H1 (cell line): ENCODE data around the gene LRRC4C. TPM values are rescaled to one million over a fixed set of nuclear protein-coding genes. Genes with fewer than 3 reads are reported as not detected.

Source experiments
- CTCF ChIA-PET: fragments of 300-600 bp; sonication (Branson Sonifier 250); formaldehyde crosslinking; loops from one replicate; lab custom pipeline; 2021; ENCODE audit not compliant: partially characterized antibody; lab: Charles Lee
- POLR2A ChIA-PET: fragments of 300-600 bp; sonication (Branson Sonifier 250); formaldehyde crosslinking; loops from one replicate; lab custom pipeline; 2021; ENCODE audit warnings: inconsistent platforms; ENCODE audit not compliant: partially characterized antibody; lab: Charles Lee
- DNase-seq, 2 experiments: peaks; one replicate each; pipeline versions ENCODE4 v3.0.0 to v3.0.0-alpha.2; 2010 to 2022; ENCODE audit warnings: low spot score in 2 of 2, low read depth in 1 of 2, mixed read lengths in 1 of 2
- FAIRE-seq: peaks from 2 replicates; lab custom pipeline; 2011; peaks lifted over from hg19 to GRCh38; lab: Jason Lieb, UNC
- H2AFZ ChIP-seq: 2 replicates; pipeline ENCODE4 v1.8.1; 2012; ENCODE audit warnings: low read length, inconsistent platforms
- H2AK5ac ChIP-seq: 2 replicates; pipeline ENCODE4 v1.6.1; 2013; ENCODE audit warnings: low read depth, low read length
- H2BK120ac ChIP-seq: replicated peaks from 2 replicates; pipeline ENCODE3; 2013; ENCODE audit warnings: low read depth, low read length, inconsistent platforms
- H2BK12ac ChIP-seq: 2 replicates; pipeline ENCODE4 v1.6.1; 2013; ENCODE audit warnings: low read depth, low read length
- H2BK15ac ChIP-seq: 2 replicates; pipeline ENCODE4 v1.6.1; 2013; ENCODE audit warnings: low read length
- H2BK20ac ChIP-seq: 2 replicates; pipeline ENCODE4 v1.6.1; 2013; ENCODE audit warnings: low read length
- H2BK5ac ChIP-seq: 2 replicates; pipeline ENCODE4 v1.6.1; 2013; ENCODE audit warnings: low read depth, low read length
- H3K14ac ChIP-seq: 2 replicates; pipeline ENCODE4 v1.6.1; 2013; ENCODE audit warnings: inconsistent platforms; ENCODE audit not compliant: insufficient read length
- H3K18ac ChIP-seq: 2 replicates; pipeline ENCODE4 v1.6.1; 2013; ENCODE audit warnings: low read length; ENCODE audit errors: extremely low read depth
- H3K23ac ChIP-seq: 2 replicates; pipeline ENCODE4 v1.6.1; 2013; ENCODE audit warnings: inconsistent platforms; ENCODE audit not compliant: insufficient read length
- H3K23me2 ChIP-seq: 2 replicates; pipeline ENCODE4 v1.6.1; 2013; ENCODE audit warnings: low read depth, low read length
- H3K27ac ChIP-seq: 2 replicates; pipeline ENCODE4 v1.6.1; 2011; ENCODE audit warnings: low read depth, low read length, inconsistent platforms
- H3K27me3 ChIP-seq, 4 experiments: replicated peaks in 1 of 4; 1 replicate in 1 of 4; 2 replicates in 3 of 4; pipeline versions ENCODE4 v1.6.1 to v1.8.1; 2011 to 2013; ENCODE audit warnings: low read length in 3 of 4, mild to moderate bottlenecking in 3 of 4, inconsistent platforms in 2 of 4, mixed read lengths in 2 of 4, moderate library complexity in 1 of 4; ENCODE audit not compliant: control insufficient read depth in 3 of 4, insufficient read depth in 3 of 4; ENCODE audit errors: extremely low read depth in 1 of 4
- H3K36me3 ChIP-seq, 4 experiments: 2 replicates each; pipeline versions ENCODE4 v1.6.1 to v1.8.1; 2011 to 2013; ENCODE audit warnings: mild to moderate bottlenecking in 4 of 4, low read length in 3 of 4, moderate library complexity in 2 of 4, control low read depth in 1 of 4, inconsistent platforms in 1 of 4; ENCODE audit not compliant: insufficient read depth in 4 of 4, control insufficient read depth in 2 of 4
- H3K4ac ChIP-seq: replicated peaks from 2 replicates; pipeline ENCODE3; 2013; ENCODE audit warnings: low read length, low read depth, mixed read lengths, inconsistent platforms; ENCODE audit not compliant: insufficient read length
- H3K4me1 ChIP-seq, 4 experiments: replicated peaks in 1 of 4; 1 replicate in 1 of 4; 2 replicates in 3 of 4; pipeline versions ENCODE4 v1.6.1 to v1.8.1; 2011 to 2013; ENCODE audit warnings: low read length in 3 of 4, inconsistent platforms in 2 of 4, mixed read lengths in 1 of 4; ENCODE audit not compliant: insufficient read depth in 4 of 4, control insufficient read depth in 3 of 4
- H3K4me2 ChIP-seq, 2 experiments: 2 replicates each; pipeline versions ENCODE4 v1.6.1 to v1.8.1; 2011 to 2013; ENCODE audit warnings: low read depth in 2 of 2, low read length in 2 of 2, control low read depth in 1 of 2, inconsistent platforms in 1 of 2, mild to moderate bottlenecking in 1 of 2; ENCODE audit not compliant: insufficient read depth in 1 of 2
- H3K4me3 ChIP-seq, 4 experiments: fragments of 200-600, 300-600 bp in 1 of 4; sonication (generic), shearing (Covaris generic), sonication (Bioruptor Twin) in 1 of 4; 2 replicates each; pipeline versions ENCODE4 v1.5.1 to v1.8.1; 2011 to 2016; ENCODE audit warnings: low read length in 4 of 4, low read depth in 3 of 4, control low read depth in 2 of 4, inconsistent platforms in 2 of 4, mild to moderate bottlenecking in 2 of 4, mixed read lengths in 1 of 4, moderate library complexity in 1 of 4; ENCODE audit not compliant: insufficient read depth in 2 of 4; ENCODE audit errors: extremely low read depth in 1 of 4
- H3K56ac ChIP-seq: replicated peaks from 2 replicates; pipeline ENCODE3; 2013; ENCODE audit warnings: low read depth, mild to moderate bottlenecking, mixed read lengths, low read length, inconsistent platforms; ENCODE audit not compliant: insufficient read length
- H3K79me1 ChIP-seq: 2 replicates; pipeline ENCODE4 v1.6.1; 2013; ENCODE audit warnings: low read depth, low read length, control low read depth
- H3K79me2 ChIP-seq, 2 experiments: 2 replicates each; pipeline versions ENCODE4 v1.6.1 to v1.8.1; 2012 to 2013; ENCODE audit warnings: low read length in 2 of 2, mild to moderate bottlenecking in 2 of 2, inconsistent platforms in 1 of 2; ENCODE audit not compliant: insufficient read depth in 2 of 2, control insufficient read depth in 1 of 2
- H3K9ac ChIP-seq, 4 experiments: replicated peaks in 1 of 4; 1 replicate in 1 of 4; 2 replicates in 3 of 4; pipeline versions ENCODE4 v1.6.1 to v1.8.1; 2011 to 2013; ENCODE audit warnings: low read depth in 3 of 4, low read length in 3 of 4, control low read depth in 2 of 4, mild to moderate bottlenecking in 2 of 4, moderate library complexity in 2 of 4, inconsistent platforms in 1 of 4; ENCODE audit errors: extremely low read depth in 1 of 4
- H3K9me3 ChIP-seq, 2 experiments: 2 replicates each; pipeline versions ENCODE4 v1.6.1 to v1.8.1; 2012 to 2013; ENCODE audit warnings: mild to moderate bottlenecking in 2 of 2, moderate library complexity in 2 of 2, control low read depth in 1 of 2, inconsistent platforms in 1 of 2, low read depth in 1 of 2, low read length in 1 of 2, mixed read lengths in 1 of 2; ENCODE audit not compliant: insufficient read depth in 2 of 2
- H4K20me1 ChIP-seq, 2 experiments: replicated peaks in 1 of 2; 2 replicates each; pipeline versions ENCODE3 to v1.8.1; 2011 to 2013; ENCODE audit warnings: inconsistent platforms in 2 of 2, low read length in 2 of 2, mild to moderate bottlenecking in 1 of 2; ENCODE audit not compliant: insufficient read depth in 2 of 2, control insufficient read depth in 1 of 2
- H4K5ac ChIP-seq: 2 replicates; pipeline ENCODE4 v1.6.1; 2013; ENCODE audit warnings: low read length, low read depth, mixed read lengths, inconsistent platforms; ENCODE audit not compliant: insufficient read length
- H4K8ac ChIP-seq: 2 replicates; pipeline ENCODE4 v1.8.0; 2013; ENCODE audit warnings: mild to moderate bottlenecking, moderate library complexity, low read length, inconsistent platforms; ENCODE audit not compliant: insufficient read depth; ENCODE audit errors: extremely low read depth
- H4K91ac ChIP-seq: replicated peaks from 2 replicates; pipeline ENCODE3; 2013; ENCODE audit warnings: low read length, mixed read lengths, inconsistent platforms; ENCODE audit not compliant: insufficient read length
- ATF2 ChIP-seq: IDR thresholded peaks from 2 replicates; pipeline ENCODE4 v1.6.1; 2012; ENCODE audit warnings: low read length, inconsistent platforms
- BRCA1 ChIP-seq: IDR thresholded peaks from 2 replicates; pipeline ENCODE4 v1.6.1; 2012; ENCODE audit warnings: low read depth, low read length, improper control_type of control experiment
- CEBPB ChIP-seq: IDR thresholded peaks from 2 replicates; pipeline ENCODE4 v1.6.1; 2012; ENCODE audit warnings: low read depth, low read length
- CHD1 ChIP-seq: IDR thresholded peaks from 2 replicates; pipeline ENCODE4 v1.6.1; 2012; ENCODE audit warnings: low read depth, low read length, improper control_type of control experiment
- E2F6 ChIP-seq: IDR thresholded peaks from 2 replicates; pipeline ENCODE4 v1.6.1; 2012; ENCODE audit warnings: inconsistent platforms
- EGR1 ChIP-seq: IDR thresholded peaks from 2 replicates; pipeline ENCODE4 v1.6.1; 2011; ENCODE audit warnings: low read depth, low read length, borderline replicate concordance
- JUND ChIP-seq: IDR thresholded peaks from 2 replicates; pipeline ENCODE4 v1.6.1; 2011; ENCODE audit warnings: mild to moderate bottlenecking, improper control_type of control experiment, low read length
- PHF8 ChIP-seq: fragments of 200-600 bp; sonication (generic); conservative IDR thresholded peaks from 2 replicates; pipeline ENCODE4 v1.7.1; 2012; ENCODE audit warnings: low read depth, mild to moderate bottlenecking, inconsistent platforms, low read length, moderate library complexity
- SAP30 ChIP-seq: fragments of 300-600 bp; sonication (generic); IDR thresholded peaks from 2 replicates; pipeline ENCODE4 v1.7.1; 2012; ENCODE audit warnings: low read length, moderate library complexity, mild to moderate bottlenecking, inconsistent platforms; ENCODE audit not compliant: insufficient read depth, insufficient replicate concordance
- SP2 ChIP-seq: IDR thresholded peaks from 2 replicates; pipeline ENCODE4 v1.6.1; 2012; ENCODE audit warnings: mild to moderate bottlenecking, low read length, inconsistent platforms
- WGBS, 2 experiments: shearing (Covaris generic) in 1 of 2; methylation state at CpG; one replicate each; pipeline versions ENCODE4 v1.1.6 to v1.1.7; 2013 to 2015; ENCODE audit warnings: low lambda C conversion rate in 2 of 2, mixed read lengths in 2 of 2, inconsistent platforms in 1 of 2, low coverage in 1 of 2, missing lambda C conversion rate in 1 of 2; ENCODE audit not compliant: insufficient replicate concordance in 2 of 2, insufficient coverage in 1 of 2, insufficient read length in 1 of 2; ENCODE audit errors: extremely low coverage in 1 of 2, missing lambda C conversion rate in 1 of 2; 5-methylcytosine and 5-hydroxymethylcytosine counted together
- polyA plus RNA-seq, 7 experiments: library from polyadenylated mRNA; depleted of rRNA in 3 of 7; stranded (reverse) in 5 of 7; unstranded in 2 of 7; fragments of >200 nt in 5 of 7; fragments of 200-250 nt in 2 of 7; gene quantifications; 1 replicate in 5 of 7; 2 replicates in 1 of 7; 4 replicates in 1 of 7; pipeline versions ENCODE4 v1.2.1 to v1.2.3, GENCODE V29; 2011 to 2013; ENCODE audit warnings: missing spikeins in 2 of 7, mixed read lengths in 2 of 7
- total RNA-seq: library from RNA; stranded (reverse); fragmentation: NEBNext Ultra II Directional; extraction: Animal tissue kit (Norgen Biotek cat#: 25700); gene quantifications from 2 replicates; pipeline ENCODE4 v1.2.1, GENCODE V29; 2021
- TF ChIP-seq, protein P1 (sequence below): IDR thresholded peaks from 2 replicates; pipeline ENCODE4 v1.6.1; 2011; ENCODE audit warnings: low read length, improper control_type of control experiment

LRRC4C gene
- total and polyA plus RNA-seq, 2 of the 8 experiments (the other 6 are each of a cell fraction or from before 2014, with no cell fraction given), result 0.23 to 2.2 TPM

DNA sequence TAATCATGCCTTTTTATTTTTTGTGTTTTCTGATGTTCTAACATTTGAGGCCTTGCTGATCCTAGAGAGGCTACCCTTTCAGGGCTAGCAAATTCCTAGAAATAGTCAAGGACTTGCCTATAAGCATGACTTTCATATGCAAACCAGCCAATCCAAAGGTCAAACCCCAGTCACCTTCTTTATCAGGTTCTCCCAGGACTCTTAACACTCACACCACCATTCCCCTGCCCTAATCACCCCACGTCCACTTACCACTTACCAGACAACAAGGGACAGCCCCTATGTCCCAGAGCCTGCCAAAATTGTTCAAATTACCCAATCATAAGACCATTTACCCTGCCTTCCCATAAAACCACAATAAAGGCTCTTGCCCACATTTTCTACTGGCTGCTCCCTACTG is 1339.8 kb downstream of the LRRC4C start:
- Histone ChIP-seq H3K14ac (no peak overlapping the region), H2BK15ac (no peak overlapping the region), H3K9ac (no peak overlapping the region), H2BK120ac (no peak overlapping the region), H3K4me3 (no peak overlapping the region), H2BK12ac (no peak overlapping the region), H3K23ac (no peak overlapping the region), H3K79me2 (no peaks in the 10 kb centered on the region), H3K27ac (no peak overlapping the region), H3K4me2 (no peak overlapping the region), H2BK20ac (no peak overlapping the region), H4K20me1 (no peaks in the 10 kb centered on the region), H3K4me1 (peaks cover 0 to 4% (median 0%) of the 10 kb centered on the region in 4 experiments; a peak in 1 of 7 replicates), H3K18ac (no peak overlapping the region), H3K36me3 (no peaks in the 10 kb centered on the region; a peak in 1 of 8 replicates), H4K8ac (no peak overlapping the region), H4K5ac (no peak overlapping the region), H3K56ac (no peak overlapping the region), H3K27me3 (peaks cover 0 to 1% (median 0%) of the 10 kb centered on the region in 4 experiments; a peak in 1 of 7 replicates), H4K91ac (no peak overlapping the region), H3K23me2 (no peaks in the 10 kb centered on the region), H2AFZ (no peak overlapping the region), H3K79me1 (no peaks in the 10 kb centered on the region), H2AK5ac (no peak overlapping the region), H3K4ac (no peak overlapping the region), H2BK5ac (no peak overlapping the region), H3K9me3 (peaks cover 0 to 6% of the 10 kb centered on the region in 2 experiments; a peak in 2 of 4 replicates)
- WGBS, 2 experiments, result 82% methylated on average over 1 of the region's 1 CpG; no CpG with 5 or more reads in 1 of the 2 experiments
- no peak for FAIRE-seq
- no peak for DNase-seq
- CTCF ChIA-PET, result interaction anchor here (1.3 to 1.6 kb wide), 2 partner anchors 10 to 175 kb away, joined by 3 to 5 read pairs; no protein-coding TSS in a partner anchor
- POLR2A ChIA-PET, result no interaction called here
- TF ChIP-seq E2F6 (no peak), PHF8 (no peak), ATF2 (no peak), BRCA1 (no peak), CHD1 (no peak), EGR1 (no peak), SP2 (no peak), CEBPB (no peak), JUND (no peak), SAP30 (no peak)
- TF ChIP-seq, protein P1, sequence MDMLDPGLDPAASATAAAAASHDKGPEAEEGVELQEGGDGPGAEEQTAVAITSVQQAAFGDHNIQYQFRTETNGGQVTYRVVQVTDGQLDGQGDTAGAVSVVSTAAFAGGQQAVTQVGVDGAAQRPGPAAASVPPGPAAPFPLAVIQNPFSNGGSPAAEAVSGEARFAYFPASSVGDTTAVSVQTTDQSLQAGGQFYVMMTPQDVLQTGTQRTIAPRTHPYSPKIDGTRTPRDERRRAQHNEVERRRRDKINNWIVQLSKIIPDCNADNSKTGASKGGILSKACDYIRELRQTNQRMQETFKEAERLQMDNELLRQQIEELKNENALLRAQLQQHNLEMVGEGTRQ, result no peak
